KMS-11 (cell line): Measurements from ENCODE around the gene NTM.
A peak's percentile ranks its signal among the peaks of the same experiment; 100 is the strongest.

ENCODE experiments used
- H2AFZ ChIP-seq: fragments of 200-600 bp; sonication (generic); 2 replicates; pipeline ENCODE4 v1.6.1; 2016; ENCODE audit warnings: antibody characterized with exemption, mixed run types, low read depth
- H3K27ac ChIP-seq: fragments of 200-600 bp; sonication (generic); 2 replicates; pipeline ENCODE4 v1.6.1; 2016; ENCODE audit warnings: mild to moderate bottlenecking, mixed run types
- H3K27me3 ChIP-seq: fragments of 200-600 bp; sonication (generic); 2 replicates; pipeline ENCODE4 v1.6.1; 2017; ENCODE audit warnings: mild to moderate bottlenecking, low read depth, mixed run types, moderate library complexity; ENCODE audit not compliant: insufficient read depth
- H3K36me3 ChIP-seq: fragments of 200-600 bp; sonication (generic); 2 replicates; pipeline ENCODE4 v1.6.1; 2017; ENCODE audit warnings: mild to moderate bottlenecking, mixed run types; ENCODE audit not compliant: insufficient read depth
- H3K4me1 ChIP-seq: fragments of 200-600 bp; sonication (generic); 2 replicates; pipeline ENCODE4 v1.6.1; 2016; ENCODE audit warnings: mild to moderate bottlenecking, low read depth, mixed run types; ENCODE audit not compliant: poor library complexity, severe bottlenecking
- H3K4me2 ChIP-seq: fragments of 200-600 bp; sonication (generic); 2 replicates; pipeline ENCODE4 v1.7.0; 2016; ENCODE audit warnings: mild to moderate bottlenecking, mixed run types
- H3K4me3 ChIP-seq: fragments of 200-600 bp; sonication (generic); IDR thresholded peaks from 2 replicates; pipeline ENCODE4 v1.6.1; 2017; ENCODE audit warnings: low read depth, low read length, mixed read lengths; ENCODE audit not compliant: insufficient read depth
- H3K79me2 ChIP-seq: fragments of 200-600 bp; sonication (generic); 2 replicates; pipeline ENCODE4 v1.6.1; 2016; ENCODE audit warnings: low read depth, mixed run types; ENCODE audit not compliant: insufficient read depth
- H3K9ac ChIP-seq: fragments of 200-600 bp; sonication (generic); 2 replicates; pipeline ENCODE4 v1.6.1; 2016; ENCODE audit warnings: mild to moderate bottlenecking, mixed run types
- H4K20me1 ChIP-seq: fragments of 200-600 bp; sonication (generic); 2 replicates; pipeline ENCODE4 v1.6.1; 2016; ENCODE audit warnings: mild to moderate bottlenecking, mixed run types; ENCODE audit not compliant: insufficient read depth
- CTCF ChIP-seq: fragments of 200-600 bp; sonication (generic); conservative IDR thresholded peaks from 2 replicates; pipeline ENCODE4 v1.6.1; 2017; ENCODE audit warnings: low read depth, mild to moderate bottlenecking, antibody characterized with exemption, low read length, moderate library complexity, mixed read lengths

NTM gene

GRCh38 chr11:132357811-132358572, 987.6 kb downstream of the NTM start:
- Histone ChIP-seq H2AFZ (0 out of 2 replicates have a peak overlapping the region, but pooled peaks have one; percentile 11), H3K4me2 (peak overlapping the region; percentile 88), H3K27me3 (no peaks in the 10 kb centered on the region), H4K20me1 (no peaks in the 10 kb centered on the region), H3K4me3 (no peak overlapping the region), H3K36me3 (no peaks in the 10 kb centered on the region), H3K79me2 (no peaks in the 10 kb centered on the region), H3K4me1 (peaks cover 86% of the 10 kb centered on the region), H3K9ac (peak overlapping the region; percentile 63), H3K27ac (peak overlapping the region; percentile 100)
- TF ChIP-seq CTCF = no peak

- Histone ChIP-seq H3K9ac (peak overlapping the region; percentile 63), H4K20me1 (no peaks in the 10 kb centered on the region), H3K4me3 (no peak overlapping the region), H3K4me2 (peak overlapping the region; percentile 88), H3K79me2 (no peaks in the 10 kb centered on the region), H3K27ac (peak overlapping the region; percentile 100), H3K4me1 (peaks cover 84% of the 10 kb centered on the region), H3K36me3 (no peaks in the 10 kb centered on the region), H2AFZ (0 out of 2 replicates have a peak overlapping the region, but pooled peaks have one; percentile 11), H3K27me3 (no peaks in the 10 kb centered on the region)
- no peak for TF ChIP-seq CTCF
Observed at GRCh38 chr11:132358573-132358953, 988.1 kb downstream of the NTM start.

GRCh38 chr11:132361011-132361550, 990.7 kb downstream of the NTM start:
- Histone ChIP-seq H3K9ac (no peak overlapping the region), H3K36me3 (no peaks in the 10 kb centered on the region)

GRCh38 chr11:132365650-132366049, 995.2 kb downstream of the NTM start:
- no peak for TF ChIP-seq CTCF
- Histone ChIP-seq H2AFZ (no peak overlapping the region), H3K4me3 (no peak overlapping the region), H3K36me3 (no peaks in the 10 kb centered on the region), H3K27ac (no peak overlapping the region), H3K27me3 (no peaks in the 10 kb centered on the region), H4K20me1 (no peaks in the 10 kb centered on the region), H3K79me2 (no peaks in the 10 kb centered on the region), H3K9ac (no peak overlapping the region), H3K4me2 (no peak overlapping the region), H3K4me1 (peaks cover 20% of the 10 kb centered on the region)

More at GRCh38 chr11:132361011-132361550, 990.7 kb downstream of the NTM start:
- Histone ChIP-seq H3K27ac (peak overlapping the region; percentile 100), H3K4me3 (no peak overlapping the region), H3K27me3 (no peaks in the 10 kb centered on the region), H3K4me2 (peak overlapping the region; percentile 88), H3K4me1 (peaks cover 60% of the 10 kb centered on the region), H3K79me2 (no peaks in the 10 kb centered on the region), H2AFZ (peak overlapping the region; percentile 17), H4K20me1 (no peaks in the 10 kb centered on the region)
- no peak for TF ChIP-seq CTCF
